HPDE6-E6E7 (cell line): ENCODE data around the gene TBC1D22A.
A peak's percentile ranks its signal among the peaks of the same experiment; 100 is the strongest.

Source experiments
- DNase-seq: peaks from one replicate; pipeline ENCODE4 v3.0.0; 2011; ENCODE audit warnings: missing footprints; ENCODE audit errors: extremely low spot score

The TBC1D22A gene

GRCh38 chr22:46795845-46796565 lies 33.6 kb downstream of the TBC1D22A start:
- no peak for DNase-seq

- no peak for DNase-seq
Observed at GRCh38 chr22:46796566-46797195, 34.2 kb downstream of the TBC1D22A start.

DNA sequence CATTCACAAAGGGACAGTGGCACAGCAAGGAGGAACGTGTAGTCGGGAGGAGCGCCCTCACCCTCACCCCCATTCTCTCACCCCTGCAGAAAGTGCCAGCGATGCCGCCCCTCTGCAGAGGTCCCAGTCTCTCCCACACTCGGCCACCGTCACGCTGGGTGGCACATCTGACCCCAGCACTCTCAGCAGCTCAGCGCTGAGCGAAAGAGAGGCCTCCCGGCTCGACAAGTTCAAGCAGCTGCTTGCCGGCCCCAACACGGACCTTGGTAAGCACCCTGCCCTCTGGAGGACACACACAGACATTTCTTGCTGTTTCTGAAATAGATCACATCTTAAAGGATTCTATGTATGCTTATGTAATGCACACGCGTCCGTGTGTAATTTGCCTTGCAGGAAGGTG lies 34.9 kb downstream of the TBC1D22A start:
- DNase-seq, result peak; percentile 58

- no peak for DNase-seq
Observed at GRCh38 chr22:46798041-46798365, 35.6 kb downstream of the TBC1D22A start.

GRCh38 chr22:46798366-46799350 lies 36.2 kb downstream of the TBC1D22A start:
- DNase-seq, result peak; percentile 52

- no peak for DNase-seq
Observed at GRCh38 chr22:46799626-46800025, 37.2 kb downstream of the TBC1D22A start.

DNA sequence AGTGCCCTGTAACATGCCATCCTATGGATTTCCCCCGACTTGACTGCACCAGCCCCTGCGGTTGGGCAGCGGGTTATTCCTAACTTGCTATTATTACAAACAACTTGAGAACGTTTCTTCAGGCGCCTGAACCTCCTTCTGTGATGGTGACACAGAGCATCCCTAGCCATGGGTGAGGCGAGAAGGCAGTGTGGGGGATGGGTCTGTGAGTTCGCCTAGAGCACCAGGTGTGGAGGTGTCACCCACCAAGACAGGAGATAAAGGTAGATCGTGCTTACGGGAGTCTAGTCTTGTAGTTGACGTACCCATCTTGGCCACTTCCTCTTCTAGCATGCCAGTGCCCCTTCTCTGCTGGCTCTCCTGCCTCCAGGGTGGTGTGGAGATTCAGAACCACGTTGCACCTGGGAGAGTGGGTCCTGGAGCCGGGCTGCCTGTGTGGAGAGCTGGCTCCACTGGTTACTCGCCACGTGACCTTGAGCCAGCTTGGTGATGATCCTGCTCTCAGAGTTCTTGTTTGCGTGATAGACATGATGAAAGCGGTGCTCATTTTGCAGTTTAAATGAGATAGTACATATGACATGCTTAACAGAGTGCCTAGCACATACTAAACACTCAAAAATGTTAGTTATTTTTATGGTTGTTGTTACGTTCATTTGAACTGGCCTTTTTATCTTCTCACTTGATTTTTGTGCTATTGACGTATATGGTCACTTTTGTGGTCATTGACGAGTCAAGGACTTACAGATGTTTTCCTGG lies 37.8 kb downstream of the TBC1D22A start:
- no peak for DNase-seq

DNA sequence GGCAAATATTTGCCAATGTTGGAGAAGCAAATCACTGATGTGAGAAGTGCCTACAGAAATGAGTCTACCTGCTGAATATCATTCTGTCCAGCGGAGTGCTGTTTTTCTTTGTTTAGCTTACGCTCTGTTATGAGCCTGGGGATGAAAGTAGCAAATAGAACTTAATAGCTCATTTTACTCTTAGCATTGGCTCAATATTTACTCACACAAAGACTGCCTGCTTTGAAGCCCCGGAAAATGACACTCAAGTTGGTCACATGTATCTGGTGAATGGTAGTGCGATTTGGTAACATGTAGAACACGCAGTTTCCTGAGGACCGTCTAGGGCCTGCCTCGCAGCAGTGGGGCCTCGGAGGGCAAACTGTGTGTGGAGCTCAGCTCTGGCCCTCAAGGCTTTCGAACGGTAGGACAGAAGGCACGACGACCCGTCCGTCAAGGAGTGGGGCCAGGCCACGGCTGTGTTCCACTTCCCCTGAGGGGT lies 38.9 kb downstream of the TBC1D22A start:
- no peak for DNase-seq

DNA sequence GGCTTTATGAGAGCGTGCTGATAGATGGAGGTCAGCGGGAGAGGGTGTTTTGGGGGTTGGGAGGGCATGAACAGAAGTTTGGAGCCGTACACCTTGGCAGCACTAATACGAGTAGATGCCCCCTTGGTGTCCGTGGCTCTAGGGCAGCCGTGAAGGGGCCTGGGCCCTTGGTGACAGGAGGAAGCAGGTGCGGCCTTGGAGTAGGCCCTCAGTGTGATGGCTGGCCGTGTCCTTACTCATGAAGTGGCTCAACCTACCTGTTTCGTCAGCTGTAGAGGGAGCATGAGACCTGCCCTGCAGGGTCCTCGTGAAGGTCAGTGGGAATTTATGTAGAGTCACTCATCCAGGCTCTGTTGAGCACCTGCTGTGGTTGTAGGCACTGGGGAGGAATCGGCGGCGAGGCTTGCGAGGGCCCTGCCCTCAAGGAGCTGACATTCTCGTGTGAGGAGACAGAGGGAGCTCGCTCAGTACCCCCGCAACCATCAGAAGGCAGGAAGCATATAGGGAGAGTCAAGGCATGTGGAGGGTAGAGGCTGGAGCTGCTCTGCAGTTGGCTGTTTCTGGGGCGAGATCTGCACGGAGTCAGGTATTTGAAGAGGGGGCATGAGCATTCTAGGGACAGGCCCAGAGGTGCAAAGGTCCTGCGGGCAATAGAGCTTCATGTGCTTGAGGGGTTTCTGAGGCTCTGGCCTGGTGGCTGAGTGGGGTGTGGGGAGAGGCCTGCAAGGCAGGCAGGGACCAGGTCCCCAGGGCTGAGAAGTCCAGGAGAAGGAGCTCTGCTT lies 39.6 kb downstream of the TBC1D22A start:
- no peak for DNase-seq

DNA sequence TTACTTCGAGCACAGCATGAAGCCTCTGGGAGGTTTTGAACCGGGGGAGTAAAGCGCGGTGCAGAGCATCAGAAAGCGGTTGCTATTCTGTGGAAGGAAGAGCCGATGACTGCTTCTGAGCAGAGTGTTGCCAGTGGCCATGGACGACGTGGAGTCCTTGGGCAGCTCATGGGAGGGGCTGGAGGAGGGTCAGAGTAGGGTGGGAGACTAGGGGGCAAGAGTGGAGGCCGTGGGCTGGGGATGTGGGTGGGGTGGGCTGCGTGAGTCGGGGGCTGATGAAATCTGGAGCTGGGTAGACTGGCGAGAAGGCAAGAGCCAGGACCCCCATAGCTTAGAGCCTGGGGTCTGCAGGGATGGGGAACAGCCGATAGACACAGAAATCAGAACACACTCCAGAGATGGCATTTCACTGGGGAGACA lies 40.2 kb downstream of the TBC1D22A start:
- no peak for DNase-seq

DNA sequence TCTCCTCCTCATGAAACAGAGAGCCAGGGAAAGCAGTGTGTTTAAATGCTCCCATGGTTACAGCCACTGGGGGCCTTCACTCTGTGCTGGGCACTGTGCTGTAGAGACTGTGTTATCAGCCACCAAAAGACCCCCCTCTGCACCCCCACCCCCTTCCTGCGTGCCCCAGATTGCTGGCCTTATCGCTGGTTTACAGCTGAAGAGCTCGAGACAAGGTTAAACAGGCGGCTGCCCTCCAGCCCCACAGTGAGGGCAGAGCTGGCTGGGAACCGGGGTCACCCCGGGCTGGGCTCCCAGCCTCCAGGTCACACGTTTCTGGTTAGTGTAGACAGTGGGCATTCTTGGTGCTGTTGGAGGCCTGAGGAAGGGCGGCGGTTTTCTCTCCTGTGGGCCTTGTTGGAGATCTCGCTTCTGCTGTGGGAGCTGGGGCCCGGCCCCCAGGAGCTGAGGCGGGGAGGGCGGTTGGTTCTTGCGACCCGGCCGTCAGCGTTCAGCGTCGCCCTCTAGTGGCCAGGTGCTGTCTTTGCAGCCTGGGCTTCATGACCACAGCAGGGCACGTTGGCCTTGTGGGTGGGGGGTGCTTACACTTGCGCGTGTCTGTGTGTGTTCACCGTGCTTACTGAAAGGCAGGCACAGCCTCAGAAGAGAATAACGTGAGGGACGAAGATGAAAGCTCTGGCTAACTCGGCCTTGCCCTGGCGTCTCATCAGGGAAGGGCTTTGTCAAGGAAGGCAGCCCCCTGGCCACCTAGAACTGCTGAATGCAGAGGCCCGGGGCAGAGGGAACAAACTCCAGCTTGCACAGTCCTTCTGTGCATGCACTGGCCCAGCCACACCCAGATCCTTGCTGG lies 40.8 kb downstream of the TBC1D22A start:
- DNase-seq, result peak; percentile 62

- no peak for DNase-seq
Observed at GRCh38 chr22:46803936-46804335, 41.5 kb downstream of the TBC1D22A start.

- no peak for DNase-seq
Observed at GRCh38 chr22:46806794-46807193, 44.3 kb downstream of the TBC1D22A start.

- no peak for DNase-seq
Observed at GRCh38 chr22:46807458-46807857, 45.0 kb downstream of the TBC1D22A start.

DNA sequence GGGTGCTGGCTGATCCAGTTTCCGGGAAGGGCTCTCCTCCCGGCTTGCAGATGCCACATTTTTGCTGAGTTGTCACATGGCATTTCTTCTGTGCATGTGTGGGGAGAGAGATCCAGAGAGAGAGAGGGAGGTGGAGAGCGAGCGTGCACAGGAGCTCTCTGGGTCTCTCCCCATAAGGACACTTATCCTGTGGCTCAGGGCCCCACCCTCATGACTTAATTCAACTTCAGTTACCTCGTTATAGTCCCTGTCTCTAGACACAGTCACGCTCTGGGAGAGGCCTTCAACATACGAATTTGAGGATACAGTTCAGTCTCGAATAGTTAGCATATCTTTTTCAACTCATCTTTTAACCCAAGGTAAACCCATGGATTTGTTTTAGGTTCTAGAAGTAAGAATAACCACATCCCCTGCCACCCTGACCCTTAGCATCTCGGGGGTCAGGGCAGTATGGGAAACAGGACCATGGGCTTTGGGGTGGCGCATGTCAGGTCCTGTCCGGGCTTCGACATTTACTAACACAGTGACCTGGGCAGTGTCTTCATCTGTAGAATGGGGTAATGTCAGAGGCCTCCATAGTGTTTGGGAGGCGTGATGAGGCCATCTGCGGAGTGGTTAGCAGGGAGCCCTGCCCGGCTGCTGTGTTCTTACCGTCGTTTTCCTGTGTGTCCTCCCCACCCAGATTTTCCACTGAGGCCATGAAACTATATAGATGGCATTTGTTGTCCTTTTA lies 46.9 kb downstream of the TBC1D22A start:
- no peak for DNase-seq

GRCh38 chr22:46810856-46811786 lies 48.7 kb downstream of the TBC1D22A start:
- no peak for DNase-seq

DNA sequence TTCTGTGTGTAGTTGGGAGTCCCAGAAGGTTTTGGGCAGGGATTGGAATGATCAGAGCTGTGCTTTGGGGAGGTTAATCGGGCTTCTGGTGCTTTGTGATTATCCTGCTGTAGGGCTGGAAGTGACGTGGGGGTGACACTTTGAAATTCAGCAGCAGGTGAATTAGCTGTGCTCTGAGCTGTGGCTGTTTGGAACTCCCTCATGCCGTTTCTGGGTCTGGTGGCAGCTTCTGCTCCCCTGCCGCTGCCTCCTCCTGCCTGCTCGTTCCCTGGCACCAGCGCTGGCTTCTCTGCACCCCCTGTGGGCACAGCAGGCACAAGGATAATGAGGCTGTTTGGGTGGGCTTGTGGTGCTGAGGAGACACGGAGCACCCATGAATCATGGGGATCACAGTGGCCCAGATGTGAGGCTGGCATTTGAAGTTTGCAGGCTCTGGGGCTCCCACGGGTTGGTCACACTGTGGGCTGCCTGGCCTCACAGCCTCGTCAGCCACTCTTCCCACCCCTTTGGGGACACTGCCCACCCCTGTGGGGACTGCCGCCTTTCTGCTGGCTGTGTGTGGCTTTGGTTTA lies 49.7 kb downstream of the TBC1D22A start:
- no peak for DNase-seq

DNA sequence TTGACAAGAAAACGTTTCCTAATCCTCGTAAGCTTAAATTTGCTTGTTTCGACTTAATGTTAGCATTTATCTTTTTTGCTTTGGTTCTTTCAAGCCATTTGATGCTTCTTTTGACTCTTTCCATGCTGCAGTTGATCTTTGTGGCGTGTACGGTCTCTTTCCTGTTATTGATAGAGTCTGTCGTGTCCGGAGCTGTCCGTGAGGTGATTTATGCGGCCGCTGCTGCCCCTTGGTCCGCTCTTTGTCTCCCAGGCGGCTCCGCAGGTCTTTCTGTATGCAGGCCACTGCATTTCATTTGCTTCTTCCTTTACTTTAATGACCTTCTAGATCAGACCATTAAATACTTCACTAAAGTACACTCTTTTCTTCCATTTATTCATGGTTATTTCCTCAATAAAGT lies 50.3 kb downstream of the TBC1D22A start:
- DNase-seq, result no peak
